ELF-1 (cell line): ENCODE data around the gene GTF2H4.
"Not testable (repeated sequence)": the region's sequence is repeated elsewhere in the genome, so short reads cannot be mapped to it uniquely, and the experiment has no call there.

ENCODE experiments used
- DNase-seq: peaks from one replicate; pipeline ENCODE4 v3.0.0-alpha.2; 2016; ENCODE audit warnings: low read depth, low spot score

GTF2H4 gene

DNA sequence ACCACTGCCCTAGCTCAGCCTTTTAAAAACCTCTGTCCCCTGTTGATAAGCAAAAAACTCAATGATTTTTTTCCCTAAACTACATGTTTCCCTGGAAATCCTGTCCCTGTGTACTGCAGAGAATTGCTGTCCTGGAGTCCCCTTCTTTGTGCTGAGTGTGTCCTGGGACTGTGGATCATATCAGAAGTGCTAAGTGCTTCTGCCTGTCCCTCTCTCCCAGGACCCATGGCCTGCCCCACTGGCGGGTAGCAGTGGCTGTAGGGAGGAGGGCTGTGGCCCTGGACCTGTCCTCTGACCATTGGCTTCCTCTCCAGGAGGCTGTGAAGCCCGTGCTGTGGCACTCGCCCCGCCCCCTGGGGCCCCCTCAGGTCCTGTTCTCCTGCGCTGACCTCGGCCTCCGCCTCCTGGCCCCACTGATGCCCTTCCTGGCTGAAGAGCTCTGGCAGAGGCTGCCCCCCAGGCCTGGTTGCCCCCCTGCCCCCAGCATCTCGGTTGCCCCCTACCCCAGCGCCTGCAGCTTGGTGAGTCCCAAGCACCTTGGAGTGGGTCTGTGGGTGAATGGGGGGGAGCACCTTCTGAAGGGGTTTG lies 16.1 kb downstream of the GTF2H4 start:
- DNase-seq = not testable (repeated sequence)

DNA sequence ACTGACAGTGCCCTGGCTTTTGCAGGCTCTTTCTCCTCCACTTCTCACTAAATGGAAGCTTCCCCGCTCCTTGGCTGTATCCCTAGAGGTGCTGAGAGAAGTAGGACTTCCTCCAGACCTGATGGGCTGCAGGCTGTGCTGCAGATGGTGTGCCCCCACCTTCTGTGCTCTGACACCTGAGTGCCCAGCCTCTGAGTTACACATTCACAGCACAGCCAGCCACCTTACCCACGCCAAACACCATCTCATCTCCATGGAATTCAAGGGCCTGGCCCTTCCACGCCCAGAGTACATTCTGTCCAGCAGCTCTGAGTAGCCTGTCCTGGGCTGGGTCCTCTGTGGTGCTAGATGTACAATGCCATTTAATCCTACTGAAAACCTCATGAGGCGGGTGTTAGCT lies 18.6 kb downstream of the GTF2H4 start:
- no peak for DNase-seq

DNA sequence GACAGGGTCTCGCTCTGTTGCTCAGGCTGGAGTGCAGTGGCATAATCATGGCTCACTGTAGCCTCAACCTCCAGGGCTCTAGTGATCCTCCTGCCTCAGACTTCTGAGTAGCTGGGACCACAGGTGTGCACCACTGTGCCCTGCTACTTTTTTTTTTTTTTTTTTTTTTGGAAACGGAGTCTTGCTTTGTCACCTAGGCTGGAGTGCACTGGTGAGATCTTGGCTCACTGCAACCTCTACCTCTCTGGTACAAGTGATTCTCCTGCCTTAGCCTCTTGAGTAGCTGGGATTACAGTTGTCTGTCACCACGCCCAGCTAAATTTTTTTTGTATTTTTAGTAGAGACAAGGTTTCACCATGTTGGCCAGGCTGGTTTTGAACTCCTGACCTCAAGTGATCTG lies 19.1 kb downstream of the GTF2H4 start:
- not testable (repeated sequence) for DNase-seq

DNA sequence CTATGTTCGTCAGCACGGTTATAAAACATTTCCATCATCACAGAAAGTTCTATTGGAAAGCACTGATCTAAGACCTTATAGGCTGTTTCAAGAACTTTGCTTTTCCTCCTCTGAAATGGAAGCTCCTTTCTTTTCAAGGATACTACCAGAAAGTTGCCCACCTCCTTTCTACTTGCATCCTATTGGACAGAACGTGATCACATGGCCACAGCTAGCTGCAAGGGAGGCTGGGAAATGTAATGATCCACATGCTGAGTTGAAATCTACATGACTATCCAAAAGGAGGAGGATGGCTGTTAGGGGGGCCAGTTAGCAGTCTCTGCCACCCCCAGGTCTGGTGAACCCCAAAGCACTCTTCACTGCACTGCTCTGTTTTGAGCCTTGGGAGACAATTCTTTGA lies 20.7 kb downstream of the GTF2H4 start:
- no peak for DNase-seq

DNA sequence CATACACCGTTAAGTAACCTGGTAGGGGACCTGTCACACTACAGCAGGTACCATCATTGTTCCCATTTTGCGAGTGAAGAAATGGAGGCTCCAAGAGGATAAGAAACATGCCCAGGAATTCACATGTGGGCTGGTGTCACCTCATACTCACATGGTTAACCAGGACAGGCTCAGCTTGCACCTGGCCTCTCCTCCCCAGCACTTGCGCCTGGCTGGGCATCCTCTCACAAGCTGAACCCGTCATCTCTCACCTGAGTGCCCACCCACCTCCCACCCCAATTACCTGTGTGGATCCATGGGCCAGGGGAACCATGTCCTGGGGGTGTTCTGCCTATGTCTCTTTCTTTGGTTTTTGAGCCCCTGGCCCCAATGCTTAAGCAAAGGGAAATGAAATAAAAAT lies 22.5 kb downstream of the GTF2H4 start:
- DNase-seq = no peak

DNA sequence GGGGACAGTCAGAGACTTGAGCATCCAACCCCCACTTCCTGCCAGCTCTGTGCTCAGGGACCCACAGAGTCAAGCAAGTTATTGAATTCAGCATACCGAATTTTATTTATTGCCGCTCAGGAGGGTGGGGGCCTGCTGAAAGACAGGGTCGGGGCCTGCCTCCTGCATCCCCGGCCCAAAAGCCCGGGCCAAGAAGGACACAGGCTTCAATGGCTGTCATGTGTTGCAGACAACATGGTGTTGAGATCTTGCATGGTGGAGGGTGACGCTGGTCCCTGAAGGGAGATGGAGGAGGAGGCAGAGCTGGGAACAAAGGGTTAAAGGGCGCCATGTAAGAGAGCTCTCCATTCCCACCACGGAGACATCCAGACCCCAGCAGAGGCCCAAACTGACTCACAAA lies 23.3 kb downstream of the GTF2H4 start:
- DNase-seq = no peak

DNA sequence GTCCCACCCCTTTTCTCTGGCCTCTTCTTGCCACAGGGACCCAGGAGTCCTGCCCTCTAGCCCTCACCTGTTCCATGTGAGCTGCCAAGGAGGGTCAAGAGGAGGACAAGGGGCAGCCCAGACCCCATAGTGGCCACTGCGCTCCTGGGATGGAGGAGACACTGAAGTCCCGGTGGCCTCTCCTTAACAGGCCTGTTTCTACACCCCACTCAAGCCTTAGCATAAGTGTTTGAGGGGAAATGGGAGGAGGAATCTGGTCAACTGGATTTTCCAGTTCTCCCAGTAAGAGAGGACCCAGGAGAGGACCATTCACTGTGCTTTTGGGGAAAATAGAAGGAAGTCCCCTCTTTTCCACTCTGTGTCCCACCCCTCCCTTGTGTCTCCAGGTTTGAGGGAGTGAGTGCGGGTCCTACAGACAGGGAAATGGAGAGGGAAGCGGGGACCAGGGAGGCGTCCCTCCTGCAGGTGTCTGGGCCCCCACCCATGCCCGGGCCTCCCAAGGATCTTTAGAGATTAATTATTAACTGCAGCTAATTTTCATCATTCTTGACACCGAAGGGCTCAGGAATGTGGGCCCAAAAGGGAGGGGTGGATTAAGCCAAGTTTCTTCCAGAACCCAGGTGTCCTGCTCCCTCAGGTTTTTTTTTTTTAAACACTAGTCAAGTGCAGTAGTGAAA lies 24.1 kb downstream of the GTF2H4 start, which contains the start of gene SFTA2:
Gene SFTA2 (minus strand): TSS at position 202 of the 677 bp plus-strand sequence. CDS start 74 bp downstream, at position 128.
- no peak for DNase-seq

DNA sequence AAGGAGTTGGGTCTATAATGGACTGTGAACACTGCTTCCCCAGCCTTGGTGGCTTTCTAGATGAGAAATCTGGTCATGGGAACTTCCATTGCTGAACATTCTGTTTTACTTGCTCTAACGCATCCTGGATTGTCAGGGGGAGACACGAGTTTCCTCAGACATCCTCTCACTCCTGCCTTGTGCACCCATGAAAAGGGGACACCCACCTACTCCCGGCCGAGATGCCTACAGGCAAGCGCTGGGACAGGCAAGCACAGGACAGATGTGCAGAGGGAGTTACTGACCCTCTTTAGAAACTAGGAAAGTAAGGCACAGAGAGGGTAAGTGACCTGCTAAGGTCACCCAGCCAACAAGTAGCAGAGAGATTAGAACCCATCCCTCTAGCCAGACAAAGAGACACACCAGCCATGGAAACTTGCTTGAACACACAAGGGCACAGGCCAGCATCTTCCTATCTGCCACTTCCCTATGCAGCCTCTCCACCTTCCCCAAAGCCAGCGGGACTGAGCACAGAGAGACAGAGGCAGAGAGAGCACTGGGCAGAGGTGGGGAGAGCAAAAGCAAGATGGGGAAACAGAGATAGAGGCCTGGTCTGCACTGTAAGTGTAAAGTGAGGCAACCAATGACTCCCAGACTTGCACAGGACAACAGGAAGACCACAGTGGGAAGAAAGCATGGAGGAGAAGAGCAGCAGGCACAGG lies 24.8 kb downstream of the GTF2H4 start:
- DNase-seq = no peak

DNA sequence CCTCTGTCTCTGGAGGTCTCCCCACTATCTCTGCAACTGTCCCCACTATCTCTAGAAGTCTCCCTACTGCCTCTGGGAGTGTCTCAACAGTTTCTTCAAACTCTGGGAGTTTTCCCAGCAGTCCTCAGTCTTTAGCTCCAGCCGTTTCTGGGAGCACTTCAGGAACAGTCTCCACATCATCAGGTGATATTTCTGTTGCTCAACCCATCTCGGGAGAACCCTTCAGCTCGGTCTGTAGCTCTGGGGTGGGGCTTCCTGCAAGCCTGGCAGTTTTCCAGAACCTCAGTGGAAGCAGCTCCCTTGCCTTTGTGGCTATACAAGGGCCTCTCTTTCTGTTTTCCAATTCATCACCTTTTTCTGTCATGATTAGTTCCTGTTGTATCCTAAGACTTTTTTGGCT lies 27.0 kb downstream of the GTF2H4 start:
- DNase-seq = no peak

DNA sequence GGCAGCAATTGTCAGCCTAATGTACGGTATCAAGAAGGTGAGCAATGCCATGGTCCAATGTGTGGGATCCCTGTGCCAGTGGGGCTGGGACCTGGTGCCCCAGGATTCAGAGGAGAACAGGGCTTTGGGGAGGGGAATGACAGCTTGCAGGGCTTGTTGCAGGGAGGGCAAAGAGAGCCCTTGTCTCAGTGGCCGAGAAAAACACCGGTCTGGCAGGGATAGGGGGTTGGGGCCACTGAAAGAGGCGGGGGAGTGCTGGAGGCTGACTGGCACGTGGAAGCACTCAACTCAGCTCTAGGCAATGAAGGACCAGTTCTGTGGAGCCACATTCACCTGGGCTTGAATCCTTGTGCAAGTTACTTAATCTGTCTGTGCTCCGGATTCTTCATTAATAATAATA lies 29.3 kb downstream of the GTF2H4 start:
- DNase-seq = no peak

DNA sequence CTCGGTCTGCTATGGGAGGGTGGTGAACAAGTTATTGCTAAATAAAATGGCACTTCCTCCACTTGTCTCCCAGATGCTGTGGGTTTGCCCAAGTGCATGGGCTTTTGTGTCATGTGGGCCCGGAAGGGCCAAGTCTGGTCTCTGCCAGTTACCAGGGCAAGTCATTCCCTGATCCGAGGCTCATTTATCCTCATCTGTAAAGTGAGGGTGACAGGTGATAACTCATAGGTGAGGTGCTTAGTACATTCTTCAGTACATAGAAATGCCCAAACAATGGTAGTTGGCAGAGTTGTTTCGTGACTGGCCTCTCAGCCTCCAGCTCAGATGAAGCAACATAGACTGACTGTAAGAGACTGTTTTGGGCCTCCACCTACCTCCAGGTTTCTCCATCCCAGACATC lies 30.7 kb downstream of the GTF2H4 start:
- no peak for DNase-seq

DNA sequence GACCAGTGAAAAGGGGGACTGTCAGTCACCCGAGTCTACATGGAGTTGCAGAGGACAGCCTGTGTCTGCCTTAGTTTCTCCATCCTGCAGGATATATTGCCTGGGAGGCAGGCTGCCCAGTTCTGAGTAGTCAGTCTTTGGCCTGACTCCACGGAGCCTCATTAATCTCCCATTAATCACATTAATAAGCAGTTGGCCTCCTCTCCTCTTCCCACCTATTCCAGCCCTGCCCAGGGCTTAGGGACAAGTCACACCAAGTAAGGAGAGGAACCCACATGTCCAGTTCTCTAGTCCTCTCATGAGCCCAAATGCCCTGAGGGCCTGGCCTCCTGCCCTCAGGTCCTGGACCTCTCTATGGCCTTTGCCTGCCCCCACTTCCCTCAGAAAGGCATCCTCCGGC lies 31.5 kb downstream of the GTF2H4 start:
- DNase-seq = no peak

DNA sequence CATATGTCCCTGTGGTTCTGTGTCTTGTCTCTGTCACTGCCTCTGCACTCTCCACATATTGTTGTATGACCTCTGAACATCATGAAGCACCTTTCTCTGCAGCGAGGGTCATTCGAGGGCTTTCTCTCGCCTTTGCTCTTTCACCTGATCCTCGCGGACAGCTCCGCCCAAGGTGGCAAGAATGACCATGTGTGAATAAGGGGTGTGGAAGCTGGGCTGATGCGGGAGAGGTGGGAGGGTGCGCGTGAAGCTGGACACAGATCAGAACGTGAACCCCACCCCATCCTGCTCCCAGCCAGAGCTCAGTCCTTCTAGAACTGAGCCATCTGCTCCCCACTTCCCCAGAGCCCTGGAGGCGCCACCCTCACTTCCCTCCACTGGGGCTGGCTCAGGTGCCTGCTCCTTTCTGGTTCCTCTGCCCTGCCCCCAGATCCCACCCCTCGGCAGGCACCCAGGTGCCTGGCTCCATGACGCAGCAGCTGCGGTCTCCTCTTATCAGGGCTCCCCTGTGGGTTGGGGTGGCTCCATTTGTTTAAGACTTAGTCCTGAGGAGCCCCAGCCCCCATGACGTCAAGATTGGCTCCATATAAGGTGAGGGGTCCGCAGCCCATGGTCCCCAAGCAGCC lies 32.5 kb downstream of the GTF2H4 start, which contains the start of gene MUCL3:
Gene MUCL3 (plus strand): TSS at position 613 of the 626 bp plus-strand sequence. CDS start 27 bp downstream, outside the sequence.
- DNase-seq = no peak

DNA sequence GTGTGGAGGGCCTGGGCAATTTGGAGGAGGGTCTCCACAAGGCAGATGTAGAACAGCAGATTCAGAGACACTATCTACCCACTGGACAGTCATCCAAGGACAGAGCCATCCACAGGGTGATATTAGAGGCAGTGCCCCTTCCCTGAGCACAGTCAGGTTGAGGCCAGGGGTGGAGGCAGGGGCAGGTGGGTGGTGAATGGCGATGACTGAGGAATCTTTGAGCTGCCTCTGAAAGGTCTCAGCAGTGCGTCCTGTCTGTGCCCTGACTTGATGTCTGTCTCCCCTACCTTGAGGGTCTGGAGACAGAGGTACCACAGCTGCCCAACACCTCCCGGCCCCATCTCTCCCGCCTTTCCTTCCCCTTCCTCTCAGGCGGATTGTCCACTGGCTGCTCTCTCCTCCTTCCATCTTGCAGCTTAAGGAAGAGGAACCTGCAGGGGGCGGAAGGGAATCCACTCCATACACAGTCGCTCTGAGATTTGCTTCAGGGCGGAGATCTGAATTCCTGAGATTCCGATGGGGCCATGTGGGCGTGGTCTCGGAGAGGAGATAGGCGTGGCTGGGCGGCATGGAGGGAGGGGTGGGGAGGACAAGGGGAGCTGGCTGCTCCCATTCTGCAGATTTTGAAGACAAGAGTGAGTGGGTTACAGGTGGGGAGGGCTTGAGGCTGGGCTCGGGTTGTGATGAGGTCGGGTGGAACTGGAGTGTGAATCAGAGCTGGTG lies 34.5 kb downstream of the GTF2H4 start:
- DNase-seq = peak; percentile 96

DNA sequence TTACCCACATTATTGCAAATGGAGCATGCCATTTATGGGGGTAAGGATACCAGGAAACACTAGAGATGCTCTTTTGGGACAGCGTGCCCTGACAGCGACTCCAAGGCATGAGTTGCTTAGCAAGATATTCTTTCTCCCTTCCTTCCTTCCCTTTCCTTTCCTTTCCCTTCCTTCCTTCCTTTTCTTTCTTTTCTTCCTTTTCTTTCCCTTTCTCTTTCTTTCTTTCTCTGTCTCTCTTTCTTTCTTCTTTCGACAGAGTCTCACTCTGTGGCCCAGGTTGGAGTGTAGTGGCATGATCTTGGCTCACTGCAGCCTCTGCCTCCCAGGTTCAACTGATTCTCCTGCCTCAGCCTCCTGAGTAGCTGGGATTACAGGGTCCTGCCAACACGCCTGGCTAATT lies 36.0 kb downstream of the GTF2H4 start:
- DNase-seq = no peak

DNA sequence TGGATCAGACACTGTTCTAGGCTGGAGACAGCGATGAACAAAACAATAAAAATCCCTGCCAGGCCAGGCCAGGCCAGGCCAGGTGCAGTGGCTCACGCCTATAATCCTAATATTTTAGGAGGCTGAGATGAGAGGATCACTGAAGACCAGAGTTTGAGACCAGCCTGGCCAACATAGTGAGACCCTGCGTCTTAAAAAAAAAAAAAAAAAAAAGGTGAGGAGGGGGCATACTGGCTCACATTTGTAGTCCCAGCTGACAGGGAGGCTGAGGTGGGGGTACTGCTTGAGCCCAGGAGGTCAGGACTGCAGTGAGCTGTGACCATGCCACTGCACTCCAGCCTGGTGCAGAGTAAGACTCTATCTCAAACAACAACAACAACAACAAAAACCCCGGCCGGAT lies 37.3 kb downstream of the GTF2H4 start:
- no peak for DNase-seq

DNA sequence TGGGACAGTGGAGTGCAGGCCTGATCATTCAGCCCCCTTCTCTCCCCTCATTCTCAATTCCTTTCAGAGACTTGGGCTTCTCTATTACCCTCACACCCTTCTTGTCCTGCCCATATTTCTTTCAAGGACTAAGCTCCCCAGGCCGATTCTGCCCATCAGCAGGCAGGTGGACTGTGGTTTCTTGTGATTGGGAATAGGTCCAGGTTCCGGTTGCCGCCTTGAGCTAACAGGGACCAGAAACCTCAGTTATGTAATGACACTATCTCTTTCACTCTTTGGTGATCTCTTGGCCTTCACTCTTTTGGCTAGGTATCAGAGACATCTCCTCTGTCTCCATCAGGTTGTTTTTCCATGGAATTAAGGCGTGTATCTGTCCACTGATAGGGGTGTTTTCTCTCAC lies 39.2 kb downstream of the GTF2H4 start:
- DNase-seq = no peak

DNA sequence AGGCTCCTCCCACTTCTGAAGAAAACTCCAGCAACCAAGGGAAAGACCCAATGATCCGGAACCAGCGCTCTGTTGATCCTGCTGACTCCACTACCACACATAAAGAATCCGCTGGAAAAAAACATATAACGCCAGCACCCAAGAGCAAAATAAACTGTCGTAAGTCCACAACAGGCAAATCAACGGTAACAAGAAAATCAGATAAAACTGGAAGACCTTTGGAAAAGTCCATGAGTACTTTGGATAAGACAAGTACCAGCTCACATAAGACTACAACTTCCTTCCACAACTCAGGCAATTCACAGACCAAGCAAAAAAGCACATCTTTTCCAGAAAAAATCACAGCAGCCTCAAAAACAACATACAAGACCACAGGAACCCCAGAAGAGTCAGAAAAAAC lies 40.8 kb downstream of the GTF2H4 start:
- DNase-seq = no peak

DNA sequence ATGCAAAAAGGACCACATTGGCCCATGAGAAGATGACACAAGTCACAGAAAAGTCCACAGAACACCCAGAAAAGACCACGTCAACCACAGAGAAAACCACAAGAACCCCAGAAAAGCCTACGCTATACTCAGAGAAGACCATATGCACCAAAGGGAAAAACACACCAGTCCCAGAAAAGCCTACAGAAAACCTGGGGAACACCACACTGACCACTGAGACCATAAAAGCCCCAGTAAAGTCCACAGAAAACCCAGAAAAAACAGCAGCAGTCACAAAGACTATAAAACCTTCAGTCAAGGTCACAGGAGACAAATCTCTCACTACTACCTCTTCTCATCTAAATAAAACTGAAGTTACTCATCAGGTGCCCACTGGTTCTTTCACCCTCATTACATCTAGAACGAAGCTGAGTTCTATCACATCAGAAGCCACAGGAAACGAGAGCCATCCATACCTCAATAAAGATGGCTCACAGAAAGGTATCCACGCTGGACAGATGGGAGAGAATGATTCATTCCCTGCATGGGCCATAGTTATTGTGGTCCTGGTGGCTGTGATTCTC lies 44.0 kb downstream of the GTF2H4 start:
- no peak for DNase-seq

DNA sequence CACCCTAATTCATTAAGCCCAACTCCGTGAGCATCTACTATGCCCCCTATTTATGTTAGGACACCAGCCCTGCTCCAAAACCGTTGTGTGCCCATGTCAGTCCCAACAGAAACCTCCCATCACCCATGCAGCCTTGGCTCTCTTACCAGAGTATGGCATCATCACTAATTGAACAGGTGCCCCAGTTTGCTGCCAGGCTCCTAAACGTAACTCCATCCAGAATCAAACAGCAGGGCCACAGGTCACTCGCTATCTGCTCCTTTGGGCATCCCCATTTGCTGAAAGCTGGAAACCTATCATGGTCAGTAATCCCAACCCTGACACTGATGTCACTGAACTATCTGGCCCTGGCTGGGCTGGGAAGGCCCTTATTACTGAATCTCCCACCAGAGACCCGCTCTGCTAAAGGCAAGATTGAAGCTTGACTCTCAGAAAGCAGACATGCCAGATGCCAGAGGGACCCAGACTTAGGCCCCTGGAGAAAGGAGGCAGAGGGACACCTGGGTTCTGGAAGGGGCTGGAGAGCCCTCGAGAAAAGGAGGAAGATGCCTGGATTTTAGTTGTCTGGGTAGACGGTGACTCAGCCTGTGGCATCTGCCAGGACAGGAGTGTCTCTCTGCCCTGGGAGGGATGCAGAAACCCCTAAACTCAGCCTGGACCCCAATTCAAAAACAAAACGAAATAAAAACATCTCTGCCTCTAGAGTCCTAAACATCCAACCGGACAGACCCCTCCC lies 46.8 kb downstream of the GTF2H4 start:
- no peak for DNase-seq
